Natural killer cell treated with Interleukin-12 subunit alpha and Interleukin-12 subunit beta and Interleukin-15 and Interleukin-18, amount 100 ng/mL, for 72 hours (primary cell): ENCODE data around the gene PIK3CG. TPM values are rescaled to one million over a fixed set of nuclear protein-coding genes. Genes with fewer than 3 reads are reported as not detected.
"Not testable (repeated sequence)": the region's sequence is repeated elsewhere in the genome, so short reads cannot be mapped to it uniquely, and the experiment has no call there.

Experiments
- ATAC-seq, 2 donors: fragments of 150-1000 bp; cut with Tn5 transposase in 1 of 2; sonication (Bioruptor Pico), chemical (Tn5 transposase) in 1 of 2; 2 replicates each; pipeline ENCODE4 v1.10.0; 2021
- DNase-seq: peaks from one replicate; pipeline ENCODE4 v3.0.0; 2022; ENCODE audit warnings: low spot score
- H3K27ac Mint-ChIP-seq, 2 donors: 1 replicate in 1 of 2; 2 replicates in 1 of 2; pipeline ENCODE4 v1.8.0; 2022; ENCODE audit warnings: mixed read lengths in 2 of 2, mild to moderate bottlenecking in 1 of 2, moderate library complexity in 1 of 2
- H3K27me3 Mint-ChIP-seq, 2 donors: 1 replicate in 1 of 2; 2 replicates in 1 of 2; pipeline ENCODE4 v1.8.0; 2022; ENCODE audit warnings: mixed read lengths in 2 of 2
- H3K36me3 Mint-ChIP-seq: one replicate; pipeline ENCODE4 v1.8.0; 2022; ENCODE audit warnings: mixed read lengths
- H3K4me1 Mint-ChIP-seq, 2 donors: 1 replicate in 1 of 2; 2 replicates in 1 of 2; pipeline ENCODE4 v1.8.0; 2022; ENCODE audit warnings: low read depth in 2 of 2, mixed read lengths in 2 of 2, mild to moderate bottlenecking in 1 of 2
- H3K4me3 Mint-ChIP-seq: one replicate; pipeline ENCODE4 v1.8.0; 2022; ENCODE audit warnings: mixed read lengths
- H3K9me3 Mint-ChIP-seq: 2 replicates; pipeline ENCODE4 v1.8.0; 2022; ENCODE audit warnings: mixed read lengths
- total RNA-seq, 2 donors: library from RNA; stranded (reverse); gene quantifications; one replicate each; pipeline ENCODE4 v1.2.3, GENCODE V29; 2022

Gene PIK3CG
- total RNA-seq, 2 donors from 2014 or later: 64.2 to 80.7 TPM

- Mint-ChIP-seq H3K4me3 (no peak overlapping the region), H3K9me3 (no peaks in the 10 kb centered on the region), H3K36me3 (no peaks in the 10 kb centered on the region), H3K4me1 (no peaks in the 10 kb centered on the region), H3K27ac (no peak overlapping the region), H3K27me3 (peaks cover 8 to 20% of the 10 kb centered on the region in 2 donors)
- ATAC-seq: no peak
- DNase-seq: no peak
These were observed 87.7 kb downstream of the PIK3CG start for GRCh38 chr7:106952658-106953231.

- no peak overlapping the region for H3K27ac Mint-ChIP-seq
- no peaks in the 10 kb centered on the region for H3K9me3 Mint-ChIP-seq
- DNase-seq (no peak), ATAC-seq (no peak)
- peaks cover 0 to 12% of the 10 kb centered on the region in 2 donors for H3K27me3 Mint-ChIP-seq
- no peaks in the 10 kb centered on the region for H3K36me3 Mint-ChIP-seq
- H3K4me3 Mint-ChIP-seq: no peak overlapping the region
- no peaks in the 10 kb centered on the region for H3K4me1 Mint-ChIP-seq
These were observed 89.8 kb downstream of the PIK3CG start for GRCh38 chr7:106954840-106955239.

GRCh38 chr7:106955857-106956256, 90.8 kb downstream of the PIK3CG start:
- not testable (repeated sequence) for H3K9me3 Mint-ChIP-seq, ATAC-seq, H3K27me3 Mint-ChIP-seq, H3K4me3 Mint-ChIP-seq, H3K27ac Mint-ChIP-seq, H3K36me3 Mint-ChIP-seq, DNase-seq, H3K4me1 Mint-ChIP-seq

Other genes starting within 250 kb of the PIK3CG start
- gene CCDC71L, start 204.1 kb upstream of the PIK3CG start, total RNA-seq: 10 to 100 TPM; 28.0 to 42.7 TPM
- gene PRKAR2B, start 179.4 kb downstream of the PIK3CG start, total RNA-seq: 1 to 10 TPM in 1 of 2 donors, under 1 TPM in 1; 0.57 to 4.7 TPM